Measurements from ENCODE around the gene SUSD6.
"Not testable (repeated sequence)": the region's sequence is repeated elsewhere in the genome, so short reads cannot be mapped to it uniquely, and the experiment has no call there.

Gene SUSD6

GRCh38 chr14:69625299-69626131, 14.1 kb downstream of the SUSD6 start:
- no peak for FAIRE-seq

- FAIRE-seq: no peak
Measured at GRCh38 chr14:69626132-69626500, 14.7 kb downstream of the SUSD6 start.

DNA sequence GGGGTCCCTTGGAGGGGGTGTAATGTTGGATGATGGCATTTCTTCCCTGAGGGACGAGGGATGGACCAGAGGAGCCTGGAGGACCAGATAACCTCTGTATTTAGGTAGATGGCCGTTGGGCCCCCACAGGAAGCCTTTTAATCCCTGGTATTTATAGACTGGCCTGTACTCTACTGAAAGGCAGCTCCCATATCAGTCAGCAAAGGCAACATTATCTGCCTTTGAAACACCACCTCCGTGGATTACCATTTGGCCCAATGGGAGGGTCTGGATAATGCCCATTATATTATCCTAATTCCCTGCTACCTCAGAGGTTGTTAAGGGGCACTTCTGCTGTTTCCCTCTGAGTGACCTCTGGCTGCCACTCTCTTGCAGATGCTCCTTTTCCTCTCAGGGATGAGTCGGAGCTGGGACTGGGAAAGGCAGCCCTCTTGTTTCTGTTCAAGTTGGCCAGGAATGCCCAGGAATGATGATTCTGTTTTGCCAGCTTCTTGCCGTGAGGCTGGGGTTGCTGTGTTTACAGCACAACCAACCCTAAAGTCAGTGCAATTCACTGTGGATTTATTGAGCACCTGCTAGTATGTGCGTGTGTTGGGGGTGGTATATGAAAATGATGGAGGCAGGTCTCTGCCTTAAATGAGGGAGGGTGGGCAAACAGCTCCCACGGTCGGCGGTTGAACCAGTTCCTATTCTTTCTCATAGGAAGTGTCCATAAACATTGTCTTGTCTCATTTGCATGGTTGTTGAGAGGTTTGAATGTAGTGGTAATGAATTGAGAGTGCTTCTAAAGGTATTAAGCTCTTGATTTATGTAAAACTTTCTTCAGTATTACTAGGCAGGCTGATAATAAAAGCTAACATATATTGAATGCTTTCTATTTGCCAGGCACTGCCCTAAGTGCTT, 18.1 kb downstream of the SUSD6 start:
- no peak for FAIRE-seq

DNA sequence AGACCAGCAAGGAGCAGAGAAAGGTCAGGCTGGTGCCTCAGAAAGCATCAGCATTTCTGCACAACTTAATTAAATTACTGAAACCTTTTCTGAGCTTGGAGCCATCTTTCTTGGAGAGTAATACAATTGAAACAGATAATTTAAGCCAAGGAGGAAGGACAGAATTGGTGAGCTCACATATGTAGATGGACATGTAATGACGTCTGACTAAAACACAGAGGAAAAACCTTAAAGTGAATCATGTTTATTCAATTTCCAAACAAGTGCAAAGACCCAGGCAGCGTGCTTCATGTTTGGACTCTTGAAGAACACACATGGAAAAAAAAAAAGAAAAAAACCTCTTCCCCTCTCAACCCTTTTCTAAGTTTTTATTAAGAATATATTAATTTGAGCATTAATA, 19.0 kb downstream of the SUSD6 start:
- no peak for FAIRE-seq

GRCh38 chr14:69631509-69631908, 20.1 kb downstream of the SUSD6 start:
- FAIRE-seq: no peak

DNA sequence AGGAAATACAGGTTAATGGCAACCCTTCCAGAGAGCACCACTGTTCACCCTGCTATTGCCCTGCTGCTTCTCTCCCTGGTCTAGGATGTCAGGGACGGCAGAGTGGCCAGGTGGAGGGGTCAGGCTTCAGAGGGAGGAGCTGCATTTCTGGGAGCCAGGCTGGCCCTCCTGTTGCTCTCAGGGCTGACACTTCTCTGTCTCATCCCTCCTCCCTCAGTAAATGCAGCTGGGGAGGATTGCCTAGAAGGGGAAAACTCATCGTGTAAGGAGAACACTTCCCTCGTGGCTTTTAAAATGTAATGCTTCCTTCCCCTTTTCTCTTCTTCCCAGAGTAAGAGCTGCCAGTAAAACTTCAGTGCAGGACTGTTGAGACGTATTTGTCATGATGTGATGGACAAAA, 20.8 kb downstream of the SUSD6 start:
- FAIRE-seq: no peak

DNA sequence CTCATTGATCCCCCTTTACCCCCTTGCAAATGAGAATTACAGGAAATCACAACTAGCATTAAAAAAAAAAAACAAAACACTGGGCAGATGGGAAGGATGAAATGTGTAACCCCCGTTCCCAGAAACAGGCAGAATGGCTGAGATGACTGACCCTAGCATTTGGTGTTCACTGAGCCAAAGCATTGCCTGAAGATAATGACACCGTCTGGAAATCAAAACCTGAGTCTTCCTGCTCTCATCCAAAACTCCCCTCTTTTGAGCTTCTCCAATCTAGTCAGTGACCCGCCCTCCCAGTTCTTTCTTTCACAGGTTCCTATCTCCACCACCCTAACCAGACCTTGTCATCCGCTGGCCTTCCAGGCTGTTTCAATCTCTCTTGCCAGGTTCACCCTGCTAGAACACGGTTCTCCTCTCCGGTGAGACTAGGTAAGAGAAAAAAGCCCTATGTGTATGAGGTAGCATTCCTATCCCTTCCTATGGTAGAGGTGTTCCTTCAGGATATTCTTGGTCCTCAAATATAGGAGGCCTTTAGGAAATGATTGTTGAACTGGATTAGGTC, 21.3 kb downstream of the SUSD6 start:
- no peak for FAIRE-seq

GRCh38 chr14:69633238-69633637, 21.8 kb downstream of the SUSD6 start:
- no peak for FAIRE-seq

DNA sequence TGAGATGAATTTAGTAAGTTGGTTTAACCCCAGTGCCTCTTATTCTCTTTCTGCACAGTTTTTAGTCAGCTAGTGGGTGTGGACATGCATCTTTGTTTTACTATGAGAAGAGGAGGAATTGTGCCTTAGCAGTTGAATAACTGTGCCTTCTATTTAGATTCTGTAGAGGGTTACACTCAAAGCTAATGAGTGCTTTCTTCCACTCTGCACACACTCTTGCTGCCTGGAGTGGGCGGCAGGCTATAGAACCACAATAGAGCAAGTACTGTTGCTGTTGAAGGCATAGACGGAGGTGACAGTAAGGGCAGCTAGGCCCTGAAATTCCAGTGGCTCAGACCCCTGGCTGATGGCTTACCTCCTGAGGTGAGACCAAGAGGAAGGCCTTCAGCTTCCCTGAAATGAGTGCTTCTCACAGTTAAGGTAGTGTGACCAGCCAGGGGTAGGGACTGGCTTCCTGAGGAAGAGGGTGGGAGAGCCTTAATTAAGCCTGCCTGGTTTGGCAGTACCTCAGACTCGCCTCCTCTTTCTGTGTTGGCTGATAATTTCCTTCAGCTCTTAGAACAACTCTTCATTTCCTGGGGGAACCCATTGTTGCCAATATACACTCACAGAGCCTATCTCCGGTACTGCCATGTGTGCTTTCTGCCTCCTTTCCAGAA, 24.7 kb downstream of the SUSD6 start:
- FAIRE-seq: no peak

DNA sequence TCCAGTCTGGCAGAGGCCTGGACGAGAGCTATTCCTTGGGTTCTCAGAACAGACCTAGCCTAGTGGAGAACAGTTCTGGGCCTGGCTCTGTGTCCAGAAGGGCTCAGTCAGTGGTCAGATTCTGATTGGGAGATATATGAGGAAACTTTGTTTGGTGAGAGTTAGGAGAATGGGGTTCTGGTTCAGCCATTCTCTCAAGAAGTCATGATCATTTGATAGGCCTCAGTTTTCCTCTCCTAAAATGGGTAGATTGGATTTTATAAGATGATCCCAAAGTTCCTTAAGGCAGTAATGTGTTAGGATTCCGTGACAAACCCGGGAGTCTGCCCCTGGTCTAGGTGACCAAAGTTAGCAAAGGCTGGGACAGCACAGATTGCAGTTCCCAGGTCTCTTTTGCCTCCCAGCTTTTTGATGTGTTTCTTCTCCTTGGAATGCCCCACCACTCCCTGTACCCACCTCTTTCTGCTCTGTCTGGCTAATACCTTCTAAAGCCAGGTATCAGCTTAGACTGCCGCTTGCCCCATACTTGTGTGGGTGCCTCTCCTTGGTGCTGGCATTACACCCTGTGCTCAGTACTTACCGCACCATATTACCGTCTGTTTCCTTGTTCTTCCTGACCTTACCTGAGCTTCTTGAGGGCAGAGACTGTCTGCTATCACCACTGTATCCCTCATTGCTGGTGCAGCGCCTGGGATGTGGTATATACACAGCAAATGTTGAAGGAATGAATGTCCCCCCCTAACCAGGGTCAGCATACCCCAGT, 25.5 kb downstream of the SUSD6 start:
- no peak for FAIRE-seq

GRCh38 chr14:69637503-69638031, 26.2 kb downstream of the SUSD6 start:
- no peak for FAIRE-seq

- no peak for FAIRE-seq
Measured at GRCh38 chr14:69640931-69641330, 29.5 kb downstream of the SUSD6 start.

- not testable (repeated sequence) for FAIRE-seq
Measured at GRCh38 chr14:69642212-69642793, 30.9 kb downstream of the SUSD6 start.

DNA sequence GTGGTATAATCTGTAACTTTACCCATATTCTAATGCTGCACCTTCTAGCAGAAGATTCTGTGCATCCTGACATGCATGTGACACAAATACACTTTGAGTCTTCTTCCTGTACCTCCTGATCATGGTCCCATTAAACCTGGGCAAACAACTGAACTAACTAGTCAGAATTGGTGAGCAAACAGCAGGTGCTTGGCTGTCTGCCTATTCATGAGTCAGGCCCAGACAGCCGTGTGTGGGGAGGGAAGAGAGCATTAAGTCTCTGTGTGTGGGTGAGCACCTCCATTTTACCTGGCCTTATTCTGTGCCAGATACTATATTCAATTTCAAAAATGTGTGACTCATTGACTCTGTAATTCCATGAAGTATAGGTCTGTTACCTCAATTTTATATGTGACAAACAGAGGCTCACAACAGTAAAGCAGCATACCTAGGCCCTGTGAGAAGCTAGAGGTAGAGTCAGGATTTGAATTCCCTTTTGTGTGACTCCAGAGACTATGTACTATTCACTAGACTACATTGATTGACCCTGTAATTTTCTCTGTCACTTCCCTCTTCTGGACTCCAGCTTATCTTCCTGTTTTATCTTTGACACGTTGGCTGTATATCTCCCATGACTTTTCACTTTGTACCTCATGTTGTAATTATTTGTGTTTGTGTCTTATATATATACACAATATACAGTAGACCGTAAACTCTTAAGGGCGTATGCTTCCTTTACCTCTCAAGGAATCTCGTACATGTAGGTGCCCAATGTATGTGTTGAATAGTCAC, 32.2 kb downstream of the SUSD6 start:
- FAIRE-seq: no peak

DNA sequence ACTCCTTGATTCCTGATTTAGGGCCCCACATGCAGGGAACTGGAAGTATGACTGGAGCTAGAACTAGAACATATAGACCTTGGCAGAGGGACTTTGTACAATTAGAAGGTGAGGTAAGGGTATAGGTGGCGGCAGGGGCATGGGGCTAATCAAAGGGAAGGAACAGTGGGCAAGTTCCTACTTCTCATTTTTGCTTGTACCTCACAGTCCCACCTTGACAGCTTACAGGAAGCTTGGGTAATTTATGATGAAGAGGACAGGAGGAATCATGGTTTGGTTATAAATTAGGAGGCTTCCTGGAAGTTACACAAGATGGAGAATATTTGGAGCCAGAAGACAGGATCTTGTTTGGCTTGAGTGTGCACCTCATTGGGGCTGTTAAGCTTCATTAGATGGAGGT, 33.4 kb downstream of the SUSD6 start:
- FAIRE-seq: no peak

GRCh38 chr14:69647213-69647612, 35.8 kb downstream of the SUSD6 start:
- no peak for FAIRE-seq

- not testable (repeated sequence) for FAIRE-seq
Measured at GRCh38 chr14:69647642-69648041, 36.2 kb downstream of the SUSD6 start.

- FAIRE-seq: no peak
Measured at GRCh38 chr14:69648480-69649451, 37.4 kb downstream of the SUSD6 start.

- no peak for FAIRE-seq
Measured at GRCh38 chr14:69650948-69651369, 39.6 kb downstream of the SUSD6 start.

DNA sequence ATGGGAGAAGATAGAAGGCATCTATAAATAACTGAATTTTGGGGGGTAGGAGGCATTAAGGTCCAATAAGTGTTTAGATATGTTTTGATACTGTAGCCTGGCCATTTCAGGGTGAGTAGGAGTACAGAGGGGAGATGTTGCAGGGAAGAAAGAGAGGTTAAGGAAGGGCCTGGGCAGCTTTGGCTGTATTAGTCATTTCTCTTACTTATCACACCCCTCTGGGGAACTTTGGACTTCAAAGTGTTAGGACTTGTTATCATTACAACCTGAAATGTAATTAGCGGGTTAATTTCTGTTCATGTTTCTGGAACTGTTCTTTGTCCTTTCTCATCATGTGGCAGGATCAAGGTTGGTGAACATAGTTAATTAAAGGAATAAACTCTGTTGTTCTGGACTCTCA, 40.3 kb downstream of the SUSD6 start:
- no peak for FAIRE-seq

Measured in TTC549 (cell line).